Psoas muscle (tissue), 8 donors: ENCODE measurements around the gene DPY19L2. TPM values are rescaled to one million over a fixed set of nuclear protein-coding genes. Genes with fewer than 3 reads are reported as not detected.
"Not testable (repeated sequence)": the region's sequence is repeated elsewhere in the genome, so short reads cannot be mapped to it uniquely, and the experiment has no call there.

Experiments used
- ATAC-seq, 4 donors: fragments of 200-7000 bp; cut with Tn5 transposase; one replicate each; pipeline ENCODE4 v1.9.1; 2020; ENCODE audit warnings: moderate library complexity in 3 of 4, mild to moderate bottlenecking in 2 of 4
- DNase-seq, 2 donors: peaks; one replicate each; pipeline ENCODE4 v3.0.0-alpha.2; 2020
- H3K27ac ChIP-seq: fragments of 200-600 bp; one replicate; pipeline ENCODE4 v1.8.0; 2022
- H3K27me3 ChIP-seq, 3 donors: fragments of 200-600 bp in 1 of 3; one replicate each; pipeline versions ENCODE4 v1.6.1 to v1.8.0; 2013 to 2022; ENCODE audit warnings: low read length in 2 of 3, mild to moderate bottlenecking in 2 of 3, moderate library complexity in 1 of 3; ENCODE audit not compliant: insufficient read depth in 3 of 3
- H3K36me3 ChIP-seq, 2 donors: fragments of 200-600 bp in 1 of 2; one replicate each; pipeline versions ENCODE4 v1.6.1 to v1.8.0; 2013 to 2022; ENCODE audit warnings: low read depth in 1 of 2, mild to moderate bottlenecking in 1 of 2, moderate library complexity in 1 of 2; ENCODE audit not compliant: insufficient read depth in 1 of 2
- H3K4me1 ChIP-seq: fragments of 200-600 bp; one replicate; pipeline ENCODE4 v1.8.0; 2022
- H3K4me3 ChIP-seq: fragments of 200-600 bp; one replicate; pipeline ENCODE4 v1.8.0; 2022; ENCODE audit warnings: mild to moderate bottlenecking
- H3K9me3 ChIP-seq: fragments of 200-600 bp; one replicate; pipeline ENCODE4 v1.8.0; 2022
- WGBS, 3 donors: extraction: QIAGEN DNeasy Blood & Tissue Kit; methylation state at CpG; one replicate each; pipeline versions ENCODE4 v1.1.6 to v1.1.7; 2013; 5-methylcytosine and 5-hydroxymethylcytosine counted together
- intact Hi-C, 2 donors: fragments of 100-400 bp; cut with DNase I; formaldehyde crosslinking; loops; one replicate each; pipeline versions ENCODE4 v1.11.0 to v1.14.2; 2022
- polyA plus RNA-seq, 3 donors: library from polyadenylated mRNA; stranded (reverse); fragments of 200-250 nt; gene quantifications; one replicate each; pipeline ENCODE4 v1.2.3, GENCODE V29; 2013
- total RNA-seq, 4 donors: library from RNA; stranded (reverse); fragmentation: NEBNext Ultra II Directional in 2 of 4; extraction: Animal tissue kit (Norgen Biotek cat#: 25700) in 2 of 4; gene quantifications; one replicate each; pipeline versions ENCODE4 v1.2.1 to v1.2.4, GENCODE V29; 2021 to 2023
- TF ChIP-seq, protein P1 (sequence below): fragments of 200-600 bp; IDR thresholded peaks from one replicate; pipeline ENCODE4 v1.8.0; 2022; ENCODE audit warnings: antibody characterized with exemption
- donor health status: healthy with polysubstance abuse.
- donor health status: DM: no; HTN: no; CAD: no; lungs with moderate emphysema.
- donor health status: Bipolar disorder and iron deficiency.
- donor health status: healthy.
- donor health status: DM: yes; HTN: yes; CAD: no.
- donor health status: DM: no; HTN: no; CAD: no.
- donor health status: DM: no; HTN: no; CAD: no.
- donor health status: DM: yes; HTN: yes; CAD: no.

DPY19L2 gene
- total and polyA plus RNA-seq, 7 donors, result 0.32 to 2.0 (median 0.52) TPM

DNA sequence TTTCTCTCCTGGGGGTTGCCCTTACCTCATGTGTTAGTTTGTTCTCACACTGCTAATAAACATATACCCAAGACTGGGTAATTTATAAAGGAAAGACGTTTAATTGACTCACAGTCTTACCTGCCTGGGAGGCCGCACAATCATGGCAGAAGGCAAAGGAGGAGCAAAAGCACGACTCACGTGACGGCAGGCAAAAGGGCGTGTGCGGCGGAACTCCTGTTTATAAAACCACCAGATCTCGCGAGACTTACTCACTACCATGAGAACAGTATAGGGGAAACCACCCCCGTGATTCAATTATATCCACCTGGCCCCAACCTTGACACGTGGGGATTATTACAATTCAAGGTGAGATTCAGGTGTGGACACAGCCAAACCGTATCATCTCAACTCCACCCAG, 116.9 kb downstream of the DPY19L2 start:
- H3K4me3 ChIP-seq, H3K9me3 ChIP-seq, H3K27ac ChIP-seq, H3K27me3 ChIP-seq, H3K36me3 ChIP-seq, H3K4me1 ChIP-seq, intact Hi-C loops, ATAC-seq, DNase-seq: not testable (repeated sequence)
- WGBS, 3 donors, result 75 to 85% (median 81%) methylated on average over 12 to 13 of the region's 13 CpGs

DNA sequence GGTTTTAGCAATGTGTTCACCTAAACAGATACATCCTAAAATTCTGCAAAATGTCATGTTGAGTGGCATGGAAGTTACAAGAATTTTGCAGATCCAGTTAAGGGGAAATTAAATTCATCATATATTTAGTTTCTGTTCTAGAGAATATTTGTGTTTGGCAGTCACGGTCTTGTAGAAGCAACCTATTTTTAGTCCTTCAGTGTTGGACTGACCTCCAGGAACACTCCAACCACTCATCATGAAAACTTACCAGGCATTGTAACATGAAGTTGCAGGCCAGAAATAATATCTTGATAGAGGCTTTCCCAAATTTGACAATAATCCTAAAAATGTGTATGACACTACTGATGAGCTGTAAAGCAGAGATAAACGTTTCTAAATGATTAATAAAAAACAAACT, 119.3 kb downstream of the DPY19L2 start:
- WGBS, 3 donors, result 48 to 77% (median 49%) methylated on average over 2 of the region's 2 CpGs
- not testable (repeated sequence) for DNase-seq, ATAC-seq

DNA sequence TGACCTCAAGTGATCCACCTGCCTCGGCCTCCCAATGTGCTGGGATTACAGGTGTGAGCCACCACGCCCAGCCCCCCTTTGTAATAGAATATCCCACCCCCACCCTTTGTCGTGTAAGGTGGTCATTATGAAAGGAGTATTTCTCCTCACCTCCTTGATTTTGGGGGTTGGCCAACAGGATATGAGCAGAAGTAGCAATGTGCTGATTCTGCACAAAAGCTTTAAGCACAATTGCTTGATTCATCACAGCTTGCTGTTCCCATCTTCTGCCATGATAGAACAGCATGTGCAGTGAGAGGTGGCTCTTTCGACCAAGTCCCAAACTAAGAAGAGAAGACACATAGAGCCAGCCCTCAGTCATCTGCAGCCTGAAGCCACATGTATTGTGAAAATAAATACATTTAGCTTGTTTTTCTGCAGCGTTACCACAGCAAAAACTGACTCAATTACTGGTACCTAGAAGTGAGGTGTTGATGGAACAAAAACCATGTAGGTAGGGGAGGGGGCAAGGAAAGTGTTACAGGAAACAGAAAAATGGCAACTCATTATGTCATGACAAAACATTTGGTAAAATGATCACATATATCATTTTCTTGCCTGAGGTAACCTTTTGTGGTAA, 122.9 kb downstream of the DPY19L2 start:
- H3K27me3 ChIP-seq, H3K27ac ChIP-seq, H3K9me3 ChIP-seq, ATAC-seq, H3K4me3 ChIP-seq, intact Hi-C loops, H3K36me3 ChIP-seq, H3K4me1 ChIP-seq, DNase-seq: not testable (repeated sequence)
- 67 to 82% (median 74%) methylated on average over 2 to 4 of the region's 5 CpGs for whole genome bisulfite sequencing, 3 donors

More for the DNA sequence above, 119.3 kb downstream of the DPY19L2 start:
- H3K9me3 ChIP-seq, H3K36me3 ChIP-seq, intact Hi-C loops, H3K27me3 ChIP-seq, H3K4me3 ChIP-seq, H3K4me1 ChIP-seq, H3K27ac ChIP-seq: not testable (repeated sequence)

DNA sequence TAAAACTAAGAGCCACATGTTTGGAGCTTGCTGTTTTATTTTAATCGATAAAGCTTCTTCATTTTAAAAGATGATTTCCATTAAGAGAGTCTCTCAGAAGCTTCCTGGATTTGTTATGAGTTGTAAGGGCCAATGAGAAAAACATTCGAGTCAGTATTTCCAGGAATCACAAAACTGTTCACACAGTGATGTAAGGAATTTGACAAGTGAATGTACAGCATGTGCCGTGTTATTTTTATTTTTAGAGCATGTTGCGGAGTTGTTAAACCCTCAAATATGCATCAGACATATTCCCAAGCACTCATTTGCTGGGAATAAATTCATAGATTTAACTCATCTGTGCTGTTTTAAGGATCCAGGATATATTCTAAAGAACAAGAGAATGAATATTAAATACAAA, 129.6 kb downstream of the DPY19L2 start:
- H3K4me1 ChIP-seq, H3K27ac ChIP-seq, H3K9me3 ChIP-seq, H3K36me3 ChIP-seq, DNase-seq, ATAC-seq, H3K27me3 ChIP-seq, intact Hi-C loops, H3K4me3 ChIP-seq: not testable (repeated sequence)
- WGBS, 3 donors, result 56 to 67% (median 56%) methylated on average over 4 of the region's 4 CpGs

GRCh38 chr12:63537838-63538237, 130.5 kb downstream of the DPY19L2 start:
- H3K27ac ChIP-seq, DNase-seq, H3K27me3 ChIP-seq, H3K36me3 ChIP-seq, H3K4me1 ChIP-seq, H3K4me3 ChIP-seq, H3K9me3 ChIP-seq, intact Hi-C loops, ATAC-seq: not testable (repeated sequence)

DNA sequence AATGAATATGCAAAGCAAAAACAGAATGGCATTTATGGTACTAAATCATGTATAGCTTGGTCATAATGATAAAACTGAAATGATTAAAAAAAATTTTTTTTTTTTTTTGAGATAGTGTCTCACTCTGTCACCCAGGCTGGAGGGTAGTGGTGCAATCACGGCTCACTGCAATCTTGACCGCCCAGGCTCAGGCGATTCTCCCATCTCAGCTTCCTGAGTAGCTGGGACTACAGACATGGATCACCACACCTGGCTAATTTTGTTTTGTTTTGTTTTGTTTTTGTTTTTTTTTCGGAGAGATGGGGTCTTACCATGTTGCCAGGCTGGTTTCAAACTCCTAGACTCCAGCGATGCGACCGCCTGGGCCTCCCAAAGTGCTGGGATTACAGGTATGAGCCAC, 138.7 kb downstream of the DPY19L2 start:
- H3K4me3 ChIP-seq, H3K27me3 ChIP-seq, H3K27ac ChIP-seq, H3K36me3 ChIP-seq, H3K9me3 ChIP-seq, DNase-seq, ATAC-seq, H3K4me1 ChIP-seq, intact Hi-C loops: not testable (repeated sequence)
- 72 to 88% (median 75%) methylated on average over 7 of the region's 7 CpGs for WGBS, 3 donors

DNA sequence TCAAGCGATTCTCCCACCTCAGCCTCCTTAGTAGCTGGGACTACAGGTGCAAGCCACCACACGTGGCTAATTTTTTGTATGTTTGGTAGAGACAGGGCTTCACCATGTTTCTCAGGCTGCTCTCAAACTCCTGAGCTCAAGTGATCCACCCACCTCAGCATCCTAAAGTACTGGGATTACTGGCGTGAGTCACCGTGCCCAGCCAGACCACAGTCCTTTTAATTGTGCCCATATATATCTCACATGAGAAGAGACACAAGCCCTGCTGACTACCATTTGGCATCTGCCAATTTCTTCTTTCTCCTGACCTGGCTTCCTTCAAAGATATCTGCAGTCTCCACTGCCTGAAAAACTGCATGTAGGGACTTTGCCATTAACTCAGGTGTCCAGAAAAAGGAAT, 142.5 kb downstream of the DPY19L2 start:
- Histone ChIP-seq H3K4me1 (no peaks in the 10 kb centered on the region), H3K4me3 (no peak overlapping the region), H3K27me3 (no peaks in the 10 kb centered on the region), H3K9me3 (no peaks in the 10 kb centered on the region), H3K36me3 (no peaks in the 10 kb centered on the region), H3K27ac (no peak overlapping the region)
- WGBS, 3 donors, result 71 to 92% (median 88%) methylated on average over 4 of the region's 4 CpGs
- TF ChIP-seq, protein P1, sequence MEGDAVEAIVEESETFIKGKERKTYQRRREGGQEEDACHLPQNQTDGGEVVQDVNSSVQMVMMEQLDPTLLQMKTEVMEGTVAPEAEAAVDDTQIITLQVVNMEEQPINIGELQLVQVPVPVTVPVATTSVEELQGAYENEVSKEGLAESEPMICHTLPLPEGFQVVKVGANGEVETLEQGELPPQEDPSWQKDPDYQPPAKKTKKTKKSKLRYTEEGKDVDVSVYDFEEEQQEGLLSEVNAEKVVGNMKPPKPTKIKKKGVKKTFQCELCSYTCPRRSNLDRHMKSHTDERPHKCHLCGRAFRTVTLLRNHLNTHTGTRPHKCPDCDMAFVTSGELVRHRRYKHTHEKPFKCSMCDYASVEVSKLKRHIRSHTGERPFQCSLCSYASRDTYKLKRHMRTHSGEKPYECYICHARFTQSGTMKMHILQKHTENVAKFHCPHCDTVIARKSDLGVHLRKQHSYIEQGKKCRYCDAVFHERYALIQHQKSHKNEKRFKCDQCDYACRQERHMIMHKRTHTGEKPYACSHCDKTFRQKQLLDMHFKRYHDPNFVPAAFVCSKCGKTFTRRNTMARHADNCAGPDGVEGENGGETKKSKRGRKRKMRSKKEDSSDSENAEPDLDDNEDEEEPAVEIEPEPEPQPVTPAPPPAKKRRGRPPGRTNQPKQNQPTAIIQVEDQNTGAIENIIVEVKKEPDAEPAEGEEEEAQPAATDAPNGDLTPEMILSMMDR, result no peak
- intact Hi-C loops, result no loop called here
- DNase-seq, result no peak
- no peak for ATAC-seq

DNA sequence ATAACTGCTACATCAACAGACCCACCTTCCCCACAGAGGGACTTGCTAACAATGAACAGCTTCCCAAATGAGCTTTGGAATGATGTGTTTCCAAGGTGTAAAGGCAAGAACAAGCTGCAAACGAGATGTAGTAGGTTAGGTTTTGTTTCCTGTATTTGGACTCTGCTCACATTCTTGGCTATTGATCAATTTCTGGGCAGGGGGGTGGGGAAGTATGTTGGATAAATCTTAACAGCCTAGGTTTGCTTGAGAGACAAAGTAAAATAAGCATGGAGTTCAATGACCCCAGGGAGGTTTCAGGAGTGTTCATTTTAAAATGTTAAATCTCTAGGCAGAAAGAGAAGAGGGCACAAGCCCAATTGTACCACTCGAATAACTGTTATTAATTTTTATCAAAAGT, 146.6 kb downstream of the DPY19L2 start:
- WGBS, 3 donors, result 48 to 51% (median 49%) methylated on average over 2 of the region's 2 CpGs
- intact Hi-C loops, result no loop called here
- Histone ChIP-seq H3K27ac (no peak overlapping the region), H3K27me3 (no peaks in the 10 kb centered on the region), H3K4me3 (no peak overlapping the region), H3K9me3 (no peaks in the 10 kb centered on the region), H3K36me3 (no peaks in the 10 kb centered on the region), H3K4me1 (no peaks in the 10 kb centered on the region)
- ATAC-seq (no peak), DNase-seq (no peak)
- TF ChIP-seq, protein P1, result no peak
